ENCODE measurements around the gene RALB.

RALB gene

GRCh38 chr2:120204945-120205670, 47.5 kb upstream of the RALB start:
- TF ChIP-seq FOXM1 (IDR thresholded peaks at IDR 0.05; ENCODE audit: borderline replicate concordance, low read depth) = no peak
- no peak for TF ChIP-seq TCF12 (IDR thresholded peaks at IDR 0.05; ENCODE audit: low read depth)
- TF ChIP-seq EP300 (IDR thresholded peaks at IDR 0.05; ENCODE audit: borderline replicate concordance) = no peak
- no peak for TF ChIP-seq TAF1 (IDR thresholded peaks at IDR 0.05; ENCODE audit: low read depth)
- TF ChIP-seq RAD21 (IDR thresholded peaks at IDR 0.05; ENCODE audit: low read depth) = no peak

- TF ChIP-seq EP300 (IDR thresholded peaks at IDR 0.05; ENCODE audit: borderline replicate concordance) (no peak), RAD21 (IDR thresholded peaks at IDR 0.05; ENCODE audit: low read depth) (peak; percentile 44; the same call in 1 of the 2 replicates)
Observed at GRCh38 chr2:120206022-120206581, 46.5 kb upstream of the RALB start.

- TF ChIP-seq USF1 (IDR thresholded peaks at IDR 0.05) = no peak
- TF ChIP-seq FOXM1 (IDR thresholded peaks at IDR 0.05; ENCODE audit: borderline replicate concordance, low read depth) = no peak
- TF ChIP-seq ZBTB7A (IDR thresholded peaks at IDR 0.05; ENCODE audit: low read depth) = no peak
- no peak for TF ChIP-seq NFIC (IDR thresholded peaks at IDR 0.05)
- TF ChIP-seq MAX (IDR thresholded peaks at IDR 0.05) = no peak
- TF ChIP-seq RAD21 (IDR thresholded peaks at IDR 0.05; ENCODE audit: low read depth) = no peak
- TF ChIP-seq YY1 (IDR thresholded peaks at IDR 0.05; ENCODE audit: low read depth) = no peak
- no peak for TF ChIP-seq CEBPB (IDR thresholded peaks at IDR 0.05)
- no peak for TF ChIP-seq TAF1 (IDR thresholded peaks at IDR 0.05; ENCODE audit: low read depth)
- no peak for TF ChIP-seq REST (IDR thresholded peaks at IDR 0.05; ENCODE audit: low read depth)
- TF ChIP-seq TEAD4 (IDR thresholded peaks at IDR 0.05) = no peak
Observed at GRCh38 chr2:120208381-120209353, 44.0 kb upstream of the RALB start.

- TF ChIP-seq CEBPB (IDR thresholded peaks at IDR 0.05) (no peak), CREB1 (IDR thresholded peaks at IDR 0.05; ENCODE audit: low read depth) (no peak), EGR1 (IDR thresholded peaks at IDR 0.05) (no peak), TCF12 (IDR thresholded peaks at IDR 0.05; ENCODE audit: low read depth) (no peak)
Observed at GRCh38 chr2:120209427-120210269, 43.0 kb upstream of the RALB start.

- TF ChIP-seq MAX (IDR thresholded peaks at IDR 0.05) (no peak), REST (IDR thresholded peaks at IDR 0.05; ENCODE audit: low read depth) (no peak), CEBPB (IDR thresholded peaks at IDR 0.05) (no peak), TEAD4 (IDR thresholded peaks at IDR 0.05) (no peak), YY1 (IDR thresholded peaks at IDR 0.05; ENCODE audit: low read depth) (no peak), ZBTB7A (IDR thresholded peaks at IDR 0.05; ENCODE audit: low read depth) (no peak), FOXM1 (IDR thresholded peaks at IDR 0.05; ENCODE audit: borderline replicate concordance, low read depth) (no peak), EGR1 (IDR thresholded peaks at IDR 0.05) (no peak), TCF12 (IDR thresholded peaks at IDR 0.05; ENCODE audit: low read depth) (no peak), EP300 (IDR thresholded peaks at IDR 0.05; ENCODE audit: borderline replicate concordance) (no peak), USF1 (IDR thresholded peaks at IDR 0.05) (no peak), RAD21 (IDR thresholded peaks at IDR 0.05; ENCODE audit: low read depth) (no peak), CREB1 (IDR thresholded peaks at IDR 0.05; ENCODE audit: low read depth) (no peak), NFIC (IDR thresholded peaks at IDR 0.05) (no peak), TAF1 (IDR thresholded peaks at IDR 0.05; ENCODE audit: low read depth) (no peak)
Observed at GRCh38 chr2:120210270-120210693, 42.4 kb upstream of the RALB start.
